GM20000 (cell line): Measurements from ENCODE around the gene CLEC4A.
"Not testable (repeated sequence)": the region's sequence is repeated elsewhere in the genome, so short reads cannot be mapped to it uniquely, and the experiment has no call there.

ENCODE experiments used
- DNase-seq: peaks from one replicate; pipeline ENCODE4 v3.0.0; 2012; ENCODE audit warnings: low spot score
- CTCF ChIP-seq: IDR thresholded peaks from 2 replicates; pipeline ENCODE4 v1.5.1; 2012; ENCODE audit warnings: mild to moderate bottlenecking, control low read depth; ENCODE audit errors: extremely low read depth, missing control alignments

The CLEC4A gene

GRCh38 chr12:8099235-8099634 lies 24.2 kb upstream of the CLEC4A start:
- no peak for TF ChIP-seq CTCF
- no peak for DNase-seq

GRCh38 chr12:8108808-8109398 lies 14.5 kb upstream of the CLEC4A start:
- peak; percentile 94 for TF ChIP-seq CTCF

GRCh38 chr12:8113117-8113516 lies 10.3 kb upstream of the CLEC4A start:
- not testable (repeated sequence) for DNase-seq

More at GRCh38 chr12:8108808-8109398, 14.5 kb upstream of the CLEC4A start:
- DNase-seq = peak; percentile 69

GRCh38 chr12:8120072-8120713 lies 3.2 kb upstream of the CLEC4A start:
- no peak for TF ChIP-seq CTCF
- no peak for DNase-seq

GRCh38 chr12:8127138-8127537 lies 3.7 kb downstream of the CLEC4A start:
- DNase-seq = no peak
- no peak for TF ChIP-seq CTCF

GRCh38 chr12:8133636-8134397 lies 10.4 kb downstream of the CLEC4A start:
- DNase-seq = not testable (repeated sequence)

- DNase-seq = not testable (repeated sequence)
Observed at GRCh38 chr12:8134398-8134930, 11.0 kb downstream of the CLEC4A start.

GRCh38 chr12:8141647-8142046 lies 18.2 kb downstream of the CLEC4A start:
- DNase-seq = not testable (repeated sequence)

GRCh38 chr12:8143261-8143660 lies 19.8 kb downstream of the CLEC4A start:
- TF ChIP-seq CTCF = no peak
- no peak for DNase-seq
